ENCODE results near the gene TNS1. TPM values are rescaled to one million over a fixed set of nuclear protein-coding genes. Genes with fewer than 3 reads are reported as not detected.

The TNS1 gene
- total RNA-seq, 2 donors from 2014 or later, result 3.3 to 4.2 TPM

DNA sequence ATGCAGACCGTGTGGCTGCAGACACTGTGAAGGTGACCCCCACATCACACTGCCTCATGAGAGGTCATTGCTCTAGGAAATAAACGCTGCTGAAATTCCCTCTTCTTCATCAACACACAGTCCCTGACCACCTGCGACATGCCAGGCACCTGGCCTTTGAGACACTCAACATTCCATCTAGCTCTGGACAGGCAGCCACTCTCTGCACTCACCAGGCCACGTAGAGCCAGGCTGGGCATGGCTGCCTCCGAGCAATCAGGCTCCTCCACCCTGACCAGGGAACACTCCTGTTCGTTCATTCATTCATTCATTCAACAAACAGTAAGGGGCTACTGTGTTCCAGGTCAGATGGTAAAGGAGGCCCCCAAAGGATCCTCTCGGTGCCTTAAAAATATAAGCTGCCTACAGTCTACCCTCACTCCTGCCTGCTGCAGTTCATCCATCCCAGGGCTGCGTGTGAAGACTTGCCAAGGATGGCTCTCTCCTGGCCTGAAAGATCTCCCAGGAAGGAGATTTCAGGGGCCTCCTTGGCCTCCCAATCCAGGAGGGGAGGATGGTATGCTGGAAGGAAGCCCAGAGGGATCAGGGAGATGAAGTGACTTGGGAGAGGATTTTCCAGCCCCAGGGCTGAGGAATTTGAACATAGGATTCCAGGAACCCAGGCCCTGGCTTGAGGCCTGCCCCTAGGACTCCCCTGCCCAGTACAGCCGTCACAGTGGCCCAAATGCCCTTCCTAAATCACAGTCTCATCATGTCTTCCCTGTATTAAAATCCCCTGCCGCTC lies 66.7 kb downstream of the TNS1 start:
- no peak for DNase-seq
- TF ChIP-seq, protein P1, sequence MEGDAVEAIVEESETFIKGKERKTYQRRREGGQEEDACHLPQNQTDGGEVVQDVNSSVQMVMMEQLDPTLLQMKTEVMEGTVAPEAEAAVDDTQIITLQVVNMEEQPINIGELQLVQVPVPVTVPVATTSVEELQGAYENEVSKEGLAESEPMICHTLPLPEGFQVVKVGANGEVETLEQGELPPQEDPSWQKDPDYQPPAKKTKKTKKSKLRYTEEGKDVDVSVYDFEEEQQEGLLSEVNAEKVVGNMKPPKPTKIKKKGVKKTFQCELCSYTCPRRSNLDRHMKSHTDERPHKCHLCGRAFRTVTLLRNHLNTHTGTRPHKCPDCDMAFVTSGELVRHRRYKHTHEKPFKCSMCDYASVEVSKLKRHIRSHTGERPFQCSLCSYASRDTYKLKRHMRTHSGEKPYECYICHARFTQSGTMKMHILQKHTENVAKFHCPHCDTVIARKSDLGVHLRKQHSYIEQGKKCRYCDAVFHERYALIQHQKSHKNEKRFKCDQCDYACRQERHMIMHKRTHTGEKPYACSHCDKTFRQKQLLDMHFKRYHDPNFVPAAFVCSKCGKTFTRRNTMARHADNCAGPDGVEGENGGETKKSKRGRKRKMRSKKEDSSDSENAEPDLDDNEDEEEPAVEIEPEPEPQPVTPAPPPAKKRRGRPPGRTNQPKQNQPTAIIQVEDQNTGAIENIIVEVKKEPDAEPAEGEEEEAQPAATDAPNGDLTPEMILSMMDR (conservative IDR thresholded peaks at IDR 0.05), result no peak
- H3K4me1 ChIP-seq (ENCODE audit: control insufficient read depth, insufficient read depth, low read length), result peaks cover 11% of the 10 kb centered on the region
- H3K36me3 Mint-ChIP-seq (ENCODE audit: low read depth), result no peaks in the 10 kb centered on the region
- no peaks in the 10 kb centered on the region for H3K36me3 ChIP-seq (ENCODE audit: control insufficient read depth, insufficient read depth, low read length)
- H3K9ac ChIP-seq (ENCODE audit: extremely low read depth, low read length, poor library complexity, severe bottlenecking), result no peak overlapping the region
- H3K9me3 Mint-ChIP-seq, result no peaks in the 10 kb centered on the region
- H3K4me3 ChIP-seq (ENCODE audit: low read length), result no peak overlapping the region
- 85 to 87% methylated on average over 7 to 10 of the region's 10 CpGs for WGBS, 2 experiments (ENCODE audit: insufficient coverage in 1 of 2, insufficient read length in 1 of 2)
- H3K4me1 Mint-ChIP-seq, result peaks cover 20% of the 10 kb centered on the region
- no peaks in the 10 kb centered on the region for H3K27me3 ChIP-seq (ENCODE audit: control insufficient read depth, insufficient read depth, low read length, poor library complexity, severe bottlenecking)
- no peak overlapping the region for H3K27ac ChIP-seq (ENCODE audit: low read depth, low read length)
- no peaks in the 10 kb centered on the region for H3K9me3 ChIP-seq (ENCODE audit: control insufficient read depth, low read length)
- no peak overlapping the region for H3K4me3 Mint-ChIP-seq
- no peak overlapping the region for H3K27ac Mint-ChIP-seq
- no peaks in the 10 kb centered on the region for H3K27me3 Mint-ChIP-seq (ENCODE audit: insufficient read depth)

- TF ChIP-seq, protein P1 (conservative IDR thresholded peaks at IDR 0.05), result no peak
- H3K36me3 Mint-ChIP-seq (ENCODE audit: low read depth), result no peaks in the 10 kb centered on the region
- peaks cover 22% of the 10 kb centered on the region for H3K4me1 Mint-ChIP-seq
- H3K4me3 Mint-ChIP-seq, result no peak overlapping the region
- Histone ChIP-seq H3K4me1 (ENCODE audit: control insufficient read depth, insufficient read depth, low read length) (peaks cover 11% of the 10 kb centered on the region), H3K27me3 (ENCODE audit: control insufficient read depth, insufficient read depth, low read length, poor library complexity, severe bottlenecking) (no peaks in the 10 kb centered on the region), H3K27ac (ENCODE audit: low read depth, low read length) (no peak overlapping the region), H3K9ac (ENCODE audit: extremely low read depth, low read length, poor library complexity, severe bottlenecking) (no peak overlapping the region), H3K4me3 (ENCODE audit: low read length) (no peak overlapping the region), H3K36me3 (ENCODE audit: control insufficient read depth, insufficient read depth, low read length) (no peaks in the 10 kb centered on the region), H3K9me3 (ENCODE audit: control insufficient read depth, low read length) (no peaks in the 10 kb centered on the region)
- 92 to 100% methylated on average over 1 to 7 of the region's 7 CpGs for WGBS, 2 experiments (ENCODE audit: insufficient coverage in 1 of 2, insufficient read length in 1 of 2)
- no peak for DNase-seq
- H3K9me3 Mint-ChIP-seq, result no peaks in the 10 kb centered on the region
- H3K27ac Mint-ChIP-seq, result peak overlapping the region; percentile 71
- no peaks in the 10 kb centered on the region for H3K27me3 Mint-ChIP-seq (ENCODE audit: insufficient read depth)
Measured at GRCh38 chr2:217935235-217935879, 67.4 kb downstream of the TNS1 start.

DNA sequence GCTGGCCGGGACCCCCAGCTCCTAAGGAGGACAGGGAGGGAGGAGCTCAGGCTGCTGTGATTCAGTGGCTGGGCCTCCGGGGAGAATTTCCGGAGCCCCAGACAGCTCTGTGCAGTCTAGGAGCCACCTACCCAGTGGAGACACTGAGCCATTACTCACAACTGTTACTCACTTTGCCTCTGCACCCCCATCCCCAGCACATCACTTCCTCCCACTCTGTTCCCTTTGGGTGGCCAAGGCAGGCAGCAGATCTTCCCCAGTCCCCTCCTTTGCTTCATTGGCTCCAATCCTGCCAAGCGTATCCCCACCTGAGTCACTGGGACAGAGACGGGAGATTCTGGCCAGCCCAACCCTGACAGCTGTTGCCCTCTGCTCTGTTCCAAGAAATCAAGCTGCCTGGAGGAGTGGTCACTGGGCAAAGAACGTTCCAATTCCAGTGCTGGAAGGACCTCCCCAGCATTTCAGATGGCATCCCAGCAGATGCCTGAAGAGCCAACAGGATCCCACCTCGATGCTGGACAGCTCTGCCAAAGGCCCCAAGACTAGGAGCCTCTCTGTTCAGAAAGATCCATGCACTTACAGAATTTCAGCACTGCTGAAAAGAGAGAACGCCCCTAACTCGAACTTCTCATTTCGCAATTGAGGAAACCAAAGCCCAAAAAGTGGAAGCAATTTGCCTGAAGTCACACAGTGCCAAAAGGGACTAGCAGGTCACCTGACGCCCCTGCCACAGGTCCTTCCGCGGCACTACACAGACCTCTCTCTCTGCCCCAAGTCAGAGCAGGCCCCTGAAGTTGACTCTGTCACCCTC lies 68.3 kb downstream of the TNS1 start:
- Mint-ChIP-seq H3K4me1 (peaks cover 22% of the 10 kb centered on the region), H3K4me3 (no peak overlapping the region), H3K27me3 (ENCODE audit: insufficient read depth) (no peaks in the 10 kb centered on the region), H3K9me3 (no peaks in the 10 kb centered on the region), H3K27ac (peak overlapping the region; percentile 71), H3K36me3 (ENCODE audit: low read depth) (no peaks in the 10 kb centered on the region)
- Histone ChIP-seq H3K27ac (ENCODE audit: low read depth, low read length) (no peak overlapping the region), H3K4me3 (ENCODE audit: low read length) (no peak overlapping the region), H3K27me3 (ENCODE audit: control insufficient read depth, insufficient read depth, low read length, poor library complexity, severe bottlenecking) (no peaks in the 10 kb centered on the region), H3K9ac (ENCODE audit: extremely low read depth, low read length, poor library complexity, severe bottlenecking) (no peak overlapping the region), H3K9me3 (ENCODE audit: control insufficient read depth, low read length) (no peaks in the 10 kb centered on the region), H3K36me3 (ENCODE audit: control insufficient read depth, insufficient read depth, low read length) (no peaks in the 10 kb centered on the region), H3K4me1 (ENCODE audit: control insufficient read depth, insufficient read depth, low read length) (peaks cover 11% of the 10 kb centered on the region)
- 80 to 84% methylated on average over 12 to 13 of the region's 13 CpGs for WGBS, 2 experiments (ENCODE audit: insufficient coverage in 1 of 2, insufficient read length in 1 of 2)
- TF ChIP-seq, protein P1 (conservative IDR thresholded peaks at IDR 0.05), result no peak
- DNase-seq, result no peak
